ENCODE measurements around the gene GRIK4. TPM values are rescaled to one million over a fixed set of nuclear protein-coding genes. Genes with fewer than 3 reads are reported as not detected.

Gene GRIK4
- total and polyA plus RNA-seq, 12 donors: 0.33 to 4.8 (median 3.0) TPM

- Histone ChIP-seq H3K36me3 (replicated peaks in 1 of 2) (no peaks in the 10 kb centered on the region), H3K4me1 (replicated peaks in 1 of 2) (no peaks in the 10 kb centered on the region), H3K4me3 (no peak overlapping the region), H3K27me3 (no peaks in the 10 kb centered on the region), H3K9me3 (replicated peaks in 1 of 3) (no peaks in the 10 kb centered on the region), H3K27ac (no peak overlapping the region)
- DNase-seq: no peak
- 79 to 88% (median 83%) methylated on average over 8 to 12 of the region's 12 CpGs for WGBS, 4 donors
- intact Hi-C loops (cut with DNase I): no loop called here
- TF ChIP-seq CTCF (IDR thresholded peaks at IDR 0.05) (no peak), POLR2A (IDR thresholded peaks at IDR 0.05) (no peak)
These were observed 382.8 kb downstream of the GRIK4 start for GRCh38 chr11:120894202-120894985.

- Histone ChIP-seq H3K4me1 (replicated peaks in 1 of 2) (no peaks in the 10 kb centered on the region), H3K9me3 (replicated peaks in 1 of 3) (no peaks in the 10 kb centered on the region), H3K27ac (no peak overlapping the region), H3K4me3 (no peak overlapping the region), H3K27me3 (no peaks in the 10 kb centered on the region), H3K36me3 (replicated peaks in 1 of 2) (no peaks in the 10 kb centered on the region)
- 92 to 99% (median 95%) methylated on average over 7 of the region's 7 CpGs for WGBS, 4 donors
- TF ChIP-seq CTCF (IDR thresholded peaks at IDR 0.05) (no peak), POLR2A (IDR thresholded peaks at IDR 0.05) (no peak)
- DNase-seq: no peak
- intact Hi-C loops (cut with DNase I): no loop called here
These were observed 385.1 kb downstream of the GRIK4 start for GRCh38 chr11:120896687-120897086.

- no peaks in the 10 kb centered on the region for H3K9me3 ChIP-seq (replicated peaks in 1 of 3)
These were observed 387.0 kb downstream of the GRIK4 start for GRCh38 chr11:120898568-120898967.

GRCh38 chr11:120899720-120900119, 388.2 kb downstream of the GRIK4 start:
- no peaks in the 10 kb centered on the region for H3K4me1 ChIP-seq (replicated peaks in 1 of 2)
- no peaks in the 10 kb centered on the region for H3K9me3 ChIP-seq (replicated peaks in 1 of 3)
- DNase-seq: no peak
- no peaks in the 10 kb centered on the region for H3K27me3 ChIP-seq
- intact Hi-C loops (cut with DNase I): no loop called here
- H3K36me3 ChIP-seq (replicated peaks in 1 of 2): no peaks in the 10 kb centered on the region
- no peak overlapping the region for H3K27ac ChIP-seq
- H3K4me3 ChIP-seq: no peak overlapping the region
- TF ChIP-seq CTCF (IDR thresholded peaks at IDR 0.05) (no peak), POLR2A (IDR thresholded peaks at IDR 0.05) (no peak)
- WGBS, 4 donors: 75 to 84% (median 80%) methylated on average over 3 of the region's 3 CpGs

More at GRCh38 chr11:120898568-120898967, 387.0 kb downstream of the GRIK4 start:
- Histone ChIP-seq H3K36me3 (replicated peaks in 1 of 2) (no peaks in the 10 kb centered on the region), H3K4me3 (no peak overlapping the region), H3K27me3 (no peaks in the 10 kb centered on the region), H3K4me1 (replicated peaks in 1 of 2) (no peaks in the 10 kb centered on the region), H3K27ac (no peak overlapping the region)
- no peak for TF ChIP-seq CTCF (IDR thresholded peaks at IDR 0.05)
- no peak for TF ChIP-seq POLR2A (IDR thresholded peaks at IDR 0.05)
- DNase-seq: no peak
- intact Hi-C loops (cut with DNase I): no loop called here
- 85 to 98% (median 91%) methylated on average over 4 to 6 of the region's 6 CpGs for WGBS, 4 donors
